Neural progenitor cell (in vitro differentiated cells): ENCODE results near the gene KCNJ18.
"Not testable (repeated sequence)": the region's sequence is repeated elsewhere in the genome, so short reads cannot be mapped to it uniquely, and the experiment has no call there.

Experiments
- CTCF ChIP-seq: fragments of 200-600 bp; sonication (generic); IDR thresholded peaks from 2 replicates; pipeline ENCODE4 v1.5.1; 2017; ENCODE audit warnings: antibody characterized with exemption, mild to moderate bottlenecking
- EZH2 ChIP-seq: fragments of 200-600 bp; sonication (generic); IDR thresholded peaks from 2 replicates; pipeline ENCODE4 v1.6.1; 2017; ENCODE audit warnings: antibody characterized with exemption, mild to moderate bottlenecking, moderate library complexity
- EZH2phosphoT487 ChIP-seq: fragments of 200-600 bp; sonication (generic); IDR thresholded peaks from 2 replicates; pipeline ENCODE4 v1.6.1; 2017; ENCODE audit warnings: antibody characterized with exemption

GRCh38 chr17:21668118-21668488 lies 24.2 kb upstream of the KCNJ18 start:
- TF ChIP-seq EZH2, CTCF, EZH2phosphoT487: not testable (repeated sequence)
